HG03457 (cell line): Measurements from ENCODE around the gene ASCL5.

ENCODE experiments used
- ATAC-seq: cut with Tn5 transposase; IDR thresholded peaks from one replicate; pipeline ENCODE4 v1.9.1; 2021; ENCODE audit warnings: moderate number of reproducible peaks; ENCODE audit not compliant: unreplicated experiment

The ASCL5 gene

GRCh38 chr1:201137024-201137392, 10.0 kb upstream of the ASCL5 start:
- ATAC-seq: no peak

- no peak for ATAC-seq
These were observed 9.5 kb upstream of the ASCL5 start for GRCh38 chr1:201136355-201137023.

- ATAC-seq: no peak
These were observed 7.4 kb upstream of the ASCL5 start for GRCh38 chr1:201134405-201134804.

- no peak for ATAC-seq
These were observed 4.4 kb upstream of the ASCL5 start for GRCh38 chr1:201131398-201131797.

- no peak for ATAC-seq
These were observed 2.0 kb upstream of the ASCL5 start for GRCh38 chr1:201128962-201129361.

GRCh38 chr1:201128476-201128875, 1.5 kb upstream of the ASCL5 start:
- no peak for ATAC-seq

GRCh38 chr1:201127755-201128455, 921 bp upstream of the ASCL5 start:
- no peak for ATAC-seq

- no peak for ATAC-seq
These were observed 537 bp downstream of the ASCL5 start for GRCh38 chr1:201126463-201126831.

- no peak for ATAC-seq
These were observed 1.2 kb downstream of the ASCL5 start for GRCh38 chr1:201125800-201126199.

GRCh38 chr1:201125019-201125418, 2.0 kb downstream of the ASCL5 start:
- ATAC-seq: no peak

- no peak for ATAC-seq
These were observed 3.1 kb downstream of the ASCL5 start for GRCh38 chr1:201123866-201124265.

- no peak for ATAC-seq
These were observed 4.5 kb downstream of the ASCL5 start for GRCh38 chr1:201122321-201122957.

GRCh38 chr1:201119206-201120197, 7.5 kb downstream of the ASCL5 start:
- ATAC-seq: no peak

GRCh38 chr1:201116091-201116490, 10.9 kb downstream of the ASCL5 start:
- no peak for ATAC-seq

- no peak for ATAC-seq
These were observed 11.5 kb downstream of the ASCL5 start for GRCh38 chr1:201115390-201115937.

GRCh38 chr1:201114245-201115131, 12.5 kb downstream of the ASCL5 start:
- ATAC-seq: no peak

GRCh38 chr1:201113451-201114244, 13.3 kb downstream of the ASCL5 start:
- ATAC-seq: no peak

GRCh38 chr1:201112926-201113325, 14.1 kb downstream of the ASCL5 start:
- no peak for ATAC-seq

- no peak for ATAC-seq
These were observed 14.7 kb downstream of the ASCL5 start, which contains the start of gene CACNA1S for GRCh38 chr1:201112173-201112731. CACNA1S (minus strand) TSS chr1:201112426; CDS start chr1:201112339, 87 bp downstream.
